Upper lobe of left lung (tissue), 4 donors: ENCODE measurements around the gene PLEKHM1.

Experiments
- EP300 ChIP-seq, 4 donors: sonication (generic); formaldehyde crosslinking; IDR thresholded peaks; one replicate each; pipeline ENCODE4 v1.5.1; 2017; ENCODE audit warnings: antibody characterized with exemption in 4 of 4, control low read depth in 2 of 4
- POLR2AphosphoS5 ChIP-seq, 2 donors: sonication (generic); formaldehyde crosslinking; IDR thresholded peaks; one replicate each; pipeline ENCODE4 v1.5.1; 2017; ENCODE audit warnings: antibody characterized with exemption in 2 of 2
- TF ChIP-seq, protein P1 (sequence below), 6 experiments: fragments of 450-650 bp in 4 of 6; fragments of 200-600 bp in 2 of 6; sonication (generic) in 2 of 6; IDR thresholded peaks; one replicate each; pipeline ENCODE4 v1.5.1; 2016 to 2019; ENCODE audit warnings: antibody characterized with exemption in 6 of 6

DNA sequence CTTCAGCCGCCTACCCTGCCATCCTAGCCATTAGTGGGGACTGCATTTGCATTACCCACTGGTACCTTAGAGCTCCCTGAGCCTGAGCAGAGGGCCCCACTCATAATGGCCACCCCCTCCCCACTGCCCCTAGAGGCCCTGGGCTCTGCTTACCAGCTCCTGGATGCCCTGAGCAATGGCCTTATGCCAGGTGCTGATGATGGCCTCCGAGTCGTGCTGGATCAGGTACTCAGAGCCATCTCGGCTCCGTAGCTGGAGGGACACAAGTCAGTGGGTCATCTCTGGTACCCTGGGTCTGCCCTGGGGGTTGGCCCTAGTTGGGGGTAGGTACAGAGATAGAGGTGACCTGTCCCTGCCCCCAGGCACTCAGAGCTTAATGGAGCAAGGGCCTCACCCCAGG, 92.7 kb downstream of the PLEKHM1 start:
- TF ChIP-seq, protein P1, sequence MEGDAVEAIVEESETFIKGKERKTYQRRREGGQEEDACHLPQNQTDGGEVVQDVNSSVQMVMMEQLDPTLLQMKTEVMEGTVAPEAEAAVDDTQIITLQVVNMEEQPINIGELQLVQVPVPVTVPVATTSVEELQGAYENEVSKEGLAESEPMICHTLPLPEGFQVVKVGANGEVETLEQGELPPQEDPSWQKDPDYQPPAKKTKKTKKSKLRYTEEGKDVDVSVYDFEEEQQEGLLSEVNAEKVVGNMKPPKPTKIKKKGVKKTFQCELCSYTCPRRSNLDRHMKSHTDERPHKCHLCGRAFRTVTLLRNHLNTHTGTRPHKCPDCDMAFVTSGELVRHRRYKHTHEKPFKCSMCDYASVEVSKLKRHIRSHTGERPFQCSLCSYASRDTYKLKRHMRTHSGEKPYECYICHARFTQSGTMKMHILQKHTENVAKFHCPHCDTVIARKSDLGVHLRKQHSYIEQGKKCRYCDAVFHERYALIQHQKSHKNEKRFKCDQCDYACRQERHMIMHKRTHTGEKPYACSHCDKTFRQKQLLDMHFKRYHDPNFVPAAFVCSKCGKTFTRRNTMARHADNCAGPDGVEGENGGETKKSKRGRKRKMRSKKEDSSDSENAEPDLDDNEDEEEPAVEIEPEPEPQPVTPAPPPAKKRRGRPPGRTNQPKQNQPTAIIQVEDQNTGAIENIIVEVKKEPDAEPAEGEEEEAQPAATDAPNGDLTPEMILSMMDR (IDR thresholded peaks at IDR 0.05): no peak
- no peak for TF ChIP-seq EP300 (IDR thresholded peaks at IDR 0.05)
- no peak for TF ChIP-seq POLR2AphosphoS5 (IDR thresholded peaks at IDR 0.05)
